HG02571 (cell line): ENCODE results near the gene TBXAS1.
A peak's percentile ranks its signal among the peaks of the same experiment; 100 is the strongest.
"Not testable (repeated sequence)": the region's sequence is repeated elsewhere in the genome, so short reads cannot be mapped to it uniquely, and the experiment has no call there.

Source experiments
- ATAC-seq: cut with Tn5 transposase; IDR thresholded peaks from one replicate; pipeline ENCODE4 v1.9.1; 2021; ENCODE audit warnings: mild to moderate bottlenecking, moderate library complexity; ENCODE audit not compliant: unreplicated experiment

TBXAS1 gene

GRCh38 chr7:139886899-139887298 lies 57.8 kb downstream of the TBXAS1 start:
- no peak for ATAC-seq

DNA sequence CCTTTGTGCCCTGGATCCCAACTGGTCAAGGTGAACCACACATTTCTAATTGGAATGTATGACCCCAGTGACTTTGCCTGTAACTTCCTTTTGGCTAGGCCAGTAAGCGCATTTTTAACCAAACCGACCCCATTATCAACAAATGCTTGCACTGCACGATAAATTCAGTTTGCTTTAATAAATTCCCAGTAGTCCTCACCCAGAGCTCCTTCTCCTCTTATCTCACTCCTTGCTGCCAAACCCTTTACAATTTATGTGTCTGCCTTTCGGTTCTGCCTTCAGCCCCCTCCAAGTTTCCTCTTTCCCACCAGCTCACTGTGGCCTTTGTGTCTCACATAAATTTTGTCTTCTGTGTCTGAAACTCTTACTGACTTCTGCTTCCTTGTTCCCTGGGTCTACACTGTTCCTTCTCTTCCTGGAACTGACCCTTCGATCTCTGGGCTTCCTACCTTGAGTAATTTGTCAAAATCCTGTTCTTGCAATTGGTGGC lies 59.0 kb downstream of the TBXAS1 start:
- ATAC-seq = no peak

- ATAC-seq = no peak
Observed at GRCh38 chr7:139889186-139889871, 60.3 kb downstream of the TBXAS1 start.

DNA sequence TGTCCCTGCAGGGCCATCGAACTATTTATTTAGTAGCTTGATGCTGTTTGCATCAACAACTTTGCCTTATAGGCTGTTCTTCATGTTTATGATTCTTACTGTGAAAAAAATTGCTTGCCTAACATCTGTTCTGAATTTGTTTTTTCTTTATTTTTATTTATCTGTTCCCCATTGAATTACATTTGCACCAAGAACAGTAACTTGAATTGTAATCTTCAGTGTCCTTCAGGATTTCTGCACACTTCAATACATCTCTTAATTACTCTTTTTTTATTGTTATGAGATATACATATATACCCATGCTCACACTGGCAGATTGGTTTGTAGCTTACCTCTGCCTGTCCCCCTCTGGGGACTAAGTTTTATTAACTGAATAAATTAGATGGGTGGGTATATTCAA lies 64.4 kb downstream of the TBXAS1 start:
- no peak for ATAC-seq

DNA sequence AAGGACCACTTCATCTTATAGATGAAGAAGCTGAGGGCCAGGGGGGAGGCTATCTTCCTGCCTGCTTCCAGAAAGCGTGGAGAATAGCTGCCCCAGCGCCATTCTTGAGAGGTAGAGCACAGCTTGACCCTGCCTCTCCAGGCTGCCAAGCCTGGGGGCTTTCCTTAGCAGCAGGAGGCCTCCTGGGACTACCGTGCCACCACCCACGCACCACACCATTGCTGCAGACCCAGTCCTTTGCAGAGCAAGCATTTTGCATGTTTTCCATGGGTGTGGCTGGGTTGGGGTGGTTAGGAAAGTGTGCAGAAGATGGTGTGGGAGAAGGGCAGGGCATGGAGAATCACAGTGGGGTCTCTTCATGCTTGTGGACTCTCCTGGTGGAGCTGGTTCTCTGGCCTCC lies 64.9 kb downstream of the TBXAS1 start:
- peak; percentile 87 for ATAC-seq

- no peak for ATAC-seq
Observed at GRCh38 chr7:139895141-139895829, 66.2 kb downstream of the TBXAS1 start.

DNA sequence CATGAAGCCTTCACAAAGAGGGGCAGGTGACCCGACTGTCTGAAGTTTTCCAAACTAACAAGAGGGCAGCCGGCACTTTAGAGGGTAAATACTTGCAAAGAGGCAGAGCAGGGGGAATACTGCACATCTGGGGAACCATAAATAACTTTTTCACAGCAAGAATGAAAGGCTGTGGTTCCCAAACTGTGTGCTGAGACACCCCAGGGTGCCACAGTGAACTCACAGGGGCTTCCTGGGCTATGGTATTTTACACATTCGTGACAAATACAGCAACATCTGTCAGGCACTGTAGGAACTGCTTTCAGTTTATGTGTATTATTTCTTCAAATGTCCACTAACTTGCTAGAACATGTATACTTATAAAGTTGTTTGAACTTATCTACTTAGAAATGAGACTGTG lies 67.2 kb downstream of the TBXAS1 start:
- ATAC-seq = no peak

DNA sequence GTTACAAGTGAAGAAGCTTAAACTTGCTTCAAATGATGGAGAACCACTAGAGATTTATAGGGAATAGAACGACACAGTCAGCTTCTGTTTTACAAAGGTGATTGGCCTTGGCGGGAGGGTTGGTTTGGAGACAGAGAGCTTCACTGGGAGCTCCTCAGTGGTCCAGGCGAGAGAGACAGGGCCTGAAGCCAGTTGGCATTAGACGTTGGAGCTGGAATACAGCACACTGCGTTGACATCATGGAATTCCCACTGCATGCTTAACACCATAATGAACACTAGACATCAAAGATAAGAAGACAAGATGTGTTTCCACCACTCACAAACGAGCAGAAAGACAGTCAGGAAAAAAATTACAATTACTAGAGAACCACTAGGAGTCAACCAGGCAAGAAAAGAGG lies 67.8 kb downstream of the TBXAS1 start:
- ATAC-seq = no peak

DNA sequence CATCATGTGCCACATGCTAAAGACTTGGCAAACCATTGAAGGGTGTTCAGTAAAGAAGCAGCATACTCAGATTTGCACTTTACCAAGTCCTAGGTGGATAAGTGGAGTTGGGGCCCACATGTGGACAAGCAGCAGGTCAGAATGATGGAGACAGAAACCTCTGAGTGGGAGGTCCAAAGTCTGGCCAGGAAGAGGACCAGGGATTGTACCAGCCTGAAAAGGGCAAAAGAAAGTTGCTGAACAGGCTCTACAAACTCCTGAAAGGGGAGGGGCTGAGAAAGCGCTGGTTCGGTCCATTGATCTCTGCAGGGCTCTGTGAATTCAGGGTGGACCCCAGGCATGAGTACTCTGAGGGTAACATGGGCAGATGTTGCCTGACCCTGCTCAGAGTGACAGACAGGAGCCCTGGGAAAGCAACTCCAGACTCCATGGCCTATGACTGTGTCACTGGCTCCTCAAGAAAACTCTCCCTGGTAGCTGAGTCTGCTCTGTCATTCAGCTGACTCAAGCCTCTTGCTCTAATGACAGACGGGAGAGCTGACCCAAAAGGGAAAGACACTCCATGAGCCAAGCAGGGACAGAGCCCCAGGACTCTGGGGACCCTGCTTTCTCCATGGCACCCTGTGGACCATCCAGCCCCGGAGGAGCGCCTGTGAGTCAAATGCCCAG lies 68.5 kb downstream of the TBXAS1 start:
- no peak for ATAC-seq

- ATAC-seq = no peak
Observed at GRCh38 chr7:139898483-139898882, 69.4 kb downstream of the TBXAS1 start.

GRCh38 chr7:139899328-139899955 lies 70.4 kb downstream of the TBXAS1 start:
- ATAC-seq = no peak

DNA sequence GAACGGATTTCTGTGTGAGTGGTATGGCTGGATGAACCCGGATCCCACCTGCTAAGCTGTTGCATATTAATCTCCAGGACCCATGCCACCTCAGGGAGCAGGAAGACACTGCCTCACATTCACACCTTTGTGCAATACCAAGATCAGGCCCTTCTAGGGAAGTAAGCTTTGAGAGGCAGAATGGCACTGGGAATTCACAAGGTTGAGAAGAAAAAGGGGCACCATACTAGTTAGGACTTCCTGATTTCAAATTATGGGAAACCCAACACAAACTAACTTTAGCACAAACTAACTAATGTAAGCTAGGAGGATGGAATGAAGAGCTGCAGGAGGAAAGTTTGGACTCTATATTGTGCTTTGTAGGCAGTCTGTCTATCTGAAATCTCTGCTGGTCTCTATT lies 71.3 kb downstream of the TBXAS1 start:
- no peak for ATAC-seq

GRCh38 chr7:139901056-139901795 lies 72.2 kb downstream of the TBXAS1 start:
- no peak for ATAC-seq

DNA sequence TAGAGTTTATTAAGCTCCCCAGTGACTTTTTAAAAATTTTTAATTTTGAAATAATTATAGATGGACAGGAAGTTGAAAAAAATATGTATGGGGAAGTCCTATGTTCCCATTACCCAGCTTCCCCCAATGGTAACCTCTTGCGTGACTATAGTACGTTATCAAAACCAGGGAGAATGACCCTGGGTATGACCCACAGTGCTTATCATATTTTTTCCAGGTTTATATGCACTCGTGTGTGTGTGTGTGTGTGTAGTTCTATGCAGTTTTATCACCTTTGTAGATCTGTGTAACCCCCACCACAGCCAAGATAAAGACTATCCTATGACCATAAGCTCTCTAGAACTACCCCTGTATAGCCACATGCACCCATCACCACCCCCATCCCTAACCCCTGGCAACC lies 72.8 kb downstream of the TBXAS1 start:
- no peak for ATAC-seq

- no peak for ATAC-seq
Observed at GRCh38 chr7:139902436-139903102, 73.5 kb downstream of the TBXAS1 start.

GRCh38 chr7:139903103-139903477 lies 74.0 kb downstream of the TBXAS1 start:
- not testable (repeated sequence) for ATAC-seq

DNA sequence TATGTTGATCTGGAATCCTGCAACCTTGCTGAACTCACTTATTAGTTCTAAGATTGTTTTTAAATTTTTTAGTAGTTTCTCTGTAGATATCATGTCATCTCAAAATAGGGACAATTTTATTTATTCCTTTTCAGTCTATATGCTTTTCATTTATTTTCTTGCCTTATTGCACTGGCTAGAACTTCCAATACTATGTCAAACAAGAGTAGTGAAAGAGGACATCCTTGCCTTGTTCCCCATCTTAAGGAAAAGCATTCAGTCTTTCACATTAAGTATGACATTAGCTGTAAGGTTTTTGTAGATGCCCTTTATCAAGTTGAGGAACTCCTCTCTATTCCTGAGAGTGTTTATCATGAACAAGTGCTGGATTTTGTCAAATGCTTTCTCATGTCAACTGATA lies 77.8 kb downstream of the TBXAS1 start:
- no peak for ATAC-seq

GRCh38 chr7:139908792-139909191 lies 79.7 kb downstream of the TBXAS1 start:
- ATAC-seq = no peak

DNA sequence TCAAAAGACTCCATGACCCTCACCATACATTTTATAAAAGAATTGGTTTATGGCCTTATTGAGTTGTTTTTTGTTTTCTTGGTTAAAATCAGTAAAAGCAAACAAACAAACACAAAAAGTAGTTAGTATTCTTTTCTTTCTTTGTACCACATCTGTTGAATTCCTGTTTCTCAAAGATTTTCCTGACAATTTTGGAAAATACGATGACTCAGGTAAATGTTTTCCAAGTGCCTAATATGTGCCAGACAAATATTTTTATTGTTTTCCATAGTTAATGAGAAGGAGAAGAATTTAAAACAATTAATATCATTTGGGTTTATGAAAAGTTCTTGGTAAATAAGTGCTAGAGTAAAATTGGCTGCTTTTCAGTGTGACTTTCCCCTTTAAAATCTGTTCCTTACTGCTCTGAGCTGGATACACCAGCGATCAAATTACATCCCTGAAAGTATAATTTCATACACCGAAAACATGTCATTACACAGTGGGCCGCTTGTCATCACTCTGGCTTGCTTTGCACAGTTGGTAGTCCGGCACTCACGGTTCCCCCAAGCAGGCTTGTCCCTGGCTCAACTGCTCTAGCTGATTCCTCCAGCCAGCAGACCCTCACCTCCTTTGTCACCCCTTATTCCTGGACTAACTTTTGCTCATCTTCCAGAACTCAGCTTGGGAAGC lies 80.5 kb downstream of the TBXAS1 start:
- no peak for ATAC-seq
